ENCODE measurements around the gene DUSP8. TPM values are rescaled to one million over a fixed set of nuclear protein-coding genes. Genes with fewer than 3 reads are reported as not detected.

The DUSP8 gene
- total and polyA plus RNA-seq, 2 experiments from 2014 or later: 0.11 TPM; not detected in 1

DNA sequence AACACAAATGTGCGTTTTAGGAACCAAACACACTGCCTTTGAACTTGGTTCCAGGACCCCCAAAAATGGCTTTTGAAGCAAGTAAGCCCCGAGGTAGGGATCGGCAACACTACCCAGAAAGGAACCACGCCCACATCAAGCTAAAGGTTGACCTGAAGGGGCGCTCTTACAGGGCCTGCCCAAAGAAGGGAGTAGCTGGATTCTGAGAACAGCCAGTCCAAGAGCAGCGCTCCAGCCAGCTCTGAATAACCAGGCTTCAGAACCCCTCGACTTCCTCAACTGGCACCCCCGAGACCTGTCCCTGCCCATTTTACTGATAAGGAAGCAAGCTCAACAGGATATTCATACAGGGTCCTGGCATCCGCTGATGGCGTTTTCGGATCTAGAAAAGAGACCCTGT lies 66.6 kb downstream of the DUSP8 start:
- peaks cover 88% of the 10 kb centered on the region for H3K79me2 ChIP-seq (ENCODE audit: insufficient read depth)

DNA sequence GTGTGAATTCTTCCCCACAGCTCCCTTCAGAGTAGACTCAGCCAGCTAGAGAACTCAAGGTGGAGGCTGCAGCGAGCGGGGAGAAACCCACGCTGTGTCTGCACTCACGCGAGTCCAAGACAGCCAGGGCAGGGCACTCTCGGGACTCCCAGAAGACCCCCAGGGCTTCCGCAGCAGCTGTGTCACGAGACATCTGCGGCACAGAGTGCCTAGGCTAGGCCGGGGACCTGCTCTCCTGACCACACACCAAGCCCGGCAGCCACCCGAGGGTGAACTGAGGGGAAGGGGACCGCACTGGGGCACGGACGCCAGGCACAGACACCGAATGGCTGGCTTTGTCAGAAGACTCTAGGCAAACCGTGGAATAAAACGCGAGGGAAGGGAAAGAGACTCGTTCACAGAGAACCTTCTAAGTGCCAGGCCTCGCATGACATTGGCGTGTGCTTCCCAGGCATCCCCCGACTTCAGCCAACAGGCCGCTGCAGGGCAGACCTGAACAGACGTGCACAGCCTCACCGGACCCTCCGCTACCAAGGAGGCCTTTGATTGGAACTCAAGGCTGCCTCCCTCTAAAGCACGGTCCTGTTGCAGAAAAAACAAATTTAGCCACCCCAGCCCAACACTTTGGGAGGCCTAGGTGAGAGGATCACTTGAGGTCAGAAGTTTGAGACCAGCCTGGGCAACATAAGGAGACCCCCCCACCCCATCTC lies 67.3 kb downstream of the DUSP8 start:
- Histone ChIP-seq H3K4me1 (ENCODE audit: insufficient read depth) (no peaks in the 10 kb centered on the region), H3F3A (ENCODE audit: insufficient read depth) (no peaks in the 10 kb centered on the region)
- no peak for TF ChIP-seq EZH2phosphoT487 (IDR thresholded peaks at IDR 0.05; ENCODE audit: insufficient read depth, low read depth)

More for the DNA sequence above, 66.6 kb downstream of the DUSP8 start:
- 87% methylated on average over 11 of the region's 11 CpGs for WGBS, 2 experiments (ENCODE audit: low coverage in 1 of 2, low lambda C conversion rate in 2 of 2, missing lambda C conversion rate in 2 of 2)
- no peaks in the 10 kb centered on the region for H3K9me2 ChIP-seq (ENCODE audit: insufficient read depth)
- no peaks in the 10 kb centered on the region for H3F3A ChIP-seq (ENCODE audit: insufficient read depth)
- peaks cover 8% of the 10 kb centered on the region; the same call in 1 of the 2 replicates for H4K20me1 ChIP-seq (ENCODE audit: insufficient read depth)
- no peak overlapping the region for H3K9ac ChIP-seq
- no peak overlapping the region for H2AFZ ChIP-seq
- TF ChIP-seq EZH2 (IDR thresholded peaks at IDR 0.05; ENCODE audit: insufficient read depth, poor library complexity, severe bottlenecking) (no peak), EZH2phosphoT487 (IDR thresholded peaks at IDR 0.05; ENCODE audit: insufficient read depth, low read depth) (no peak)
- no peaks in the 10 kb centered on the region for H3K27me3 ChIP-seq (replicated peaks; ENCODE audit: insufficient read depth)
- no peak overlapping the region for H3K4me3 ChIP-seq
- in situ Hi-C loops (cut with MboI): no loop called here
- no peaks in the 10 kb centered on the region for H3K36me3 ChIP-seq (ENCODE audit: low read depth)
- no peak for DNase-seq
- H3K4me2 ChIP-seq (ENCODE audit: unreplicated experiment): no peak overlapping the region
- no peak overlapping the region for H3K27ac ChIP-seq
- no peaks in the 10 kb centered on the region for H3K9me3 ChIP-seq (ENCODE audit: low read depth)
- no peaks in the 10 kb centered on the region for H3K4me1 ChIP-seq (ENCODE audit: insufficient read depth)

DNA sequence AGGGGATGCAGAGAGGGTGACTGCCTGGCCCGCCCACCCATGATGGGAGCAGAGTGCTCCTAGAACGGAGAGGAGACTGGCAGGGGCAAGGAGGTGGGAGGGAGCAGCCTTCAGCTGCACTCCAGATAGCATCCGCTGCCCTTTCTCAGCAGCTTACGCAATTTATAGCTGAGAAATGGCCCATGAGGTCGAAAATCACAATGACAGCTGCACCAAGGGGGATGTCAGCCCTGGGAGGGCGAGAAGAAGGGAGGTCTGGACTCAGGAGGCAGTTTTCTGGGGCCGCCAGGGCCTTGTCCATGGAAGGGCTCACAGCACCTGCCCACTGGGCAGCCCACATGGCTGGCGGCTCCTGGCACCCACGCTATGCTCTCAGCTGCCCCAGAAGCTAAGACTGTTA lies 67.9 kb downstream of the DUSP8 start:
- no peaks in the 10 kb centered on the region for H3K9me3 ChIP-seq (ENCODE audit: low read depth)
- no peaks in the 10 kb centered on the region for H3K9me2 ChIP-seq (ENCODE audit: insufficient read depth)
- H3F3A ChIP-seq (ENCODE audit: insufficient read depth): no peaks in the 10 kb centered on the region
- H4K20me1 ChIP-seq (ENCODE audit: insufficient read depth): peaks cover 8% of the 10 kb centered on the region; the same call in 1 of the 2 replicates
- no peak overlapping the region for H3K9ac ChIP-seq
- TF ChIP-seq EZH2phosphoT487 (IDR thresholded peaks at IDR 0.05; ENCODE audit: insufficient read depth, low read depth) (no peak), EZH2 (IDR thresholded peaks at IDR 0.05; ENCODE audit: insufficient read depth, poor library complexity, severe bottlenecking) (no peak)
- in situ Hi-C loops (cut with MboI): no loop called here
- no peak overlapping the region for H3K27ac ChIP-seq
- peaks cover 94% of the 10 kb centered on the region for H3K79me2 ChIP-seq (ENCODE audit: insufficient read depth)
- H2AFZ ChIP-seq: no peak overlapping the region
- no peaks in the 10 kb centered on the region for H3K36me3 ChIP-seq (ENCODE audit: low read depth)
- DNase-seq: no peak
- no peak overlapping the region for H3K4me3 ChIP-seq
- H3K4me1 ChIP-seq (ENCODE audit: insufficient read depth): no peaks in the 10 kb centered on the region
- no peak overlapping the region for H3K4me2 ChIP-seq (ENCODE audit: unreplicated experiment)
- H3K27me3 ChIP-seq (replicated peaks; ENCODE audit: insufficient read depth): no peaks in the 10 kb centered on the region
- 55 to 61% methylated on average over 9 of the region's 9 CpGs for WGBS, 2 experiments (ENCODE audit: low coverage in 1 of 2, low lambda C conversion rate in 2 of 2, missing lambda C conversion rate in 2 of 2)

More for the DNA sequence above, 67.3 kb downstream of the DUSP8 start:
- in situ Hi-C loops (cut with MboI): no loop called here
- no peak overlapping the region for H3K4me2 ChIP-seq (ENCODE audit: unreplicated experiment)
- WGBS, 2 experiments (ENCODE audit: low coverage in 1 of 2, low lambda C conversion rate in 2 of 2, missing lambda C conversion rate in 2 of 2): 92 to 96% methylated on average over 26 to 28 of the region's 28 CpGs
- no peaks in the 10 kb centered on the region for H3K36me3 ChIP-seq (ENCODE audit: low read depth)
- H3K27ac ChIP-seq: no peak overlapping the region
- no peak for DNase-seq
- no peaks in the 10 kb centered on the region for H3K27me3 ChIP-seq (replicated peaks; ENCODE audit: insufficient read depth)
- H3K4me3 ChIP-seq: no peak overlapping the region
- no peaks in the 10 kb centered on the region for H3K9me3 ChIP-seq (ENCODE audit: low read depth)
- H3K9me2 ChIP-seq (ENCODE audit: insufficient read depth): no peaks in the 10 kb centered on the region
- peaks cover 95% of the 10 kb centered on the region for H3K79me2 ChIP-seq (ENCODE audit: insufficient read depth)
- H3K9ac ChIP-seq: no peak overlapping the region
- H2AFZ ChIP-seq: no peak overlapping the region
- peaks cover 8% of the 10 kb centered on the region; the same call in 1 of the 2 replicates for H4K20me1 ChIP-seq (ENCODE audit: insufficient read depth)

Other genes starting within 250 kb of the DUSP8 start
- gene BRSK2, start 182.3 kb downstream of the DUSP8 start, total RNA-seq (2014; rRNA removed; shearing (Covaris generic)): 0.11 and 0.13 TPM in 2 replicates
- gene BRSK2, start 182.3 kb downstream of the DUSP8 start, polyA plus RNA-seq (2016; fragmentation: Nextera tagmentation; extraction: Ambion mirVana): not detected in 2 replicates
- 22.1 and 29.3 TPM in 2 replicates for gene MOB2, start 85.5 kb downstream of the DUSP8 start, total RNA-seq (2014; rRNA removed; shearing (Covaris generic))
- 27.1 and 28.8 TPM in 2 replicates for gene MOB2, start 85.5 kb downstream of the DUSP8 start, polyA plus RNA-seq (2016; fragmentation: Nextera tagmentation; extraction: Ambion mirVana)
- not detected in 2 replicates for gene KRTAP5-1, start 13.0 kb upstream of the DUSP8 start, total RNA-seq (2014; rRNA removed; shearing (Covaris generic))
- not detected in 2 replicates for gene KRTAP5-1, start 13.0 kb upstream of the DUSP8 start, polyA plus RNA-seq (2016; fragmentation: Nextera tagmentation; extraction: Ambion mirVana)
- gene KRTAP5-2, start 26.0 kb upstream of the DUSP8 start, total RNA-seq (2014; rRNA removed; shearing (Covaris generic)): not detected in 2 replicates
- gene KRTAP5-2, start 26.0 kb upstream of the DUSP8 start, polyA plus RNA-seq (2016; fragmentation: Nextera tagmentation; extraction: Ambion mirVana): not detected in 2 replicates
- gene KRTAP5-3, start 36.2 kb upstream of the DUSP8 start, total RNA-seq (2014; rRNA removed; shearing (Covaris generic)): not detected in 2 replicates
- not detected in 2 replicates for gene KRTAP5-3, start 36.2 kb upstream of the DUSP8 start, polyA plus RNA-seq (2016; fragmentation: Nextera tagmentation; extraction: Ambion mirVana)
- gene KRTAP5-4, start 49.9 kb upstream of the DUSP8 start, total RNA-seq (2014; rRNA removed; shearing (Covaris generic)): not detected in 2 replicates
- not detected in 2 replicates for gene KRTAP5-4, start 49.9 kb upstream of the DUSP8 start, polyA plus RNA-seq (2016; fragmentation: Nextera tagmentation; extraction: Ambion mirVana)
- not detected in 2 replicates for gene KRTAP5-5, start 57.5 kb upstream of the DUSP8 start, total RNA-seq (2014; rRNA removed; shearing (Covaris generic))
- not detected in 2 replicates for gene KRTAP5-5, start 57.5 kb upstream of the DUSP8 start, polyA plus RNA-seq (2016; fragmentation: Nextera tagmentation; extraction: Ambion mirVana)
- not detected in 2 replicates for gene KRTAP5-6, start 124.9 kb upstream of the DUSP8 start, total RNA-seq (2014; rRNA removed; shearing (Covaris generic))
- not detected in 2 replicates for gene KRTAP5-6, start 124.9 kb upstream of the DUSP8 start, polyA plus RNA-seq (2016; fragmentation: Nextera tagmentation; extraction: Ambion mirVana)
- 1.6 and 67.4 TPM in 2 replicates for gene IFITM10, start 178.3 kb upstream of the DUSP8 start, total RNA-seq (2014; rRNA removed; shearing (Covaris generic))
- 0.41 and 0.53 TPM in 2 replicates for gene IFITM10, start 178.3 kb upstream of the DUSP8 start, polyA plus RNA-seq (2016; fragmentation: Nextera tagmentation; extraction: Ambion mirVana)
- 305 and 338 TPM in 2 replicates for gene CTSD, start 191.7 kb upstream of the DUSP8 start, total RNA-seq (2014; rRNA removed; shearing (Covaris generic))
- gene CTSD, start 191.7 kb upstream of the DUSP8 start, polyA plus RNA-seq (2016; fragmentation: Nextera tagmentation; extraction: Ambion mirVana): 321 and 327 TPM in 2 replicates